HG03175 (cell line): ENCODE measurements around the gene PDE1A.

Experiments used
- ATAC-seq: cut with Tn5 transposase; IDR thresholded peaks from one replicate; pipeline ENCODE4 v1.9.1; 2021; ENCODE audit warnings: mild to moderate bottlenecking, moderate library complexity; ENCODE audit not compliant: unreplicated experiment

Gene PDE1A

GRCh38 chr2:182144041-182144775, 282.6 kb downstream of the PDE1A start:
- ATAC-seq, result no peak

- no peak for ATAC-seq
Measured at GRCh38 chr2:182142062-182142461, 284.8 kb downstream of the PDE1A start.

- no peak for ATAC-seq
Measured at GRCh38 chr2:182134201-182134600, 292.6 kb downstream of the PDE1A start.

- ATAC-seq, result no peak
Measured at GRCh38 chr2:182133195-182133891, 293.5 kb downstream of the PDE1A start.

GRCh38 chr2:182132605-182133004, 294.2 kb downstream of the PDE1A start:
- ATAC-seq, result no peak

GRCh38 chr2:182128821-182129707, 297.8 kb downstream of the PDE1A start:
- ATAC-seq, result no peak

- ATAC-seq, result no peak
Measured at GRCh38 chr2:182117196-182117595, 309.6 kb downstream of the PDE1A start.

- ATAC-seq, result no peak
Measured at GRCh38 chr2:182116774-182117173, 310.1 kb downstream of the PDE1A start.

GRCh38 chr2:182115258-182115657, 311.6 kb downstream of the PDE1A start:
- ATAC-seq, result no peak

GRCh38 chr2:182113334-182113733, 313.5 kb downstream of the PDE1A start:
- ATAC-seq, result no peak

GRCh38 chr2:182110347-182110746, 316.5 kb downstream of the PDE1A start:
- ATAC-seq, result no peak

- no peak for ATAC-seq
Measured at GRCh38 chr2:182103526-182103925, 323.3 kb downstream of the PDE1A start.

- peak; percentile 64 for ATAC-seq
Measured at GRCh38 chr2:182101263-182101662, 325.6 kb downstream of the PDE1A start.

- no peak for ATAC-seq
Measured at GRCh38 chr2:182098648-182099047, 328.2 kb downstream of the PDE1A start.

- no peak for ATAC-seq
Measured at GRCh38 chr2:182097571-182098164, 329.2 kb downstream of the PDE1A start.

- no peak for ATAC-seq
Measured at GRCh38 chr2:182090486-182090885, 336.4 kb downstream of the PDE1A start.
